GM19372 (cell line): ENCODE results near the gene CSAD.

ENCODE experiments used
- ATAC-seq: cut with Tn5 transposase; IDR thresholded peaks from one replicate; pipeline ENCODE4 v1.9.1; 2021; ENCODE audit warnings: mild to moderate bottlenecking, low read depth, moderate library complexity; ENCODE audit not compliant: unreplicated experiment

Gene CSAD

DNA sequence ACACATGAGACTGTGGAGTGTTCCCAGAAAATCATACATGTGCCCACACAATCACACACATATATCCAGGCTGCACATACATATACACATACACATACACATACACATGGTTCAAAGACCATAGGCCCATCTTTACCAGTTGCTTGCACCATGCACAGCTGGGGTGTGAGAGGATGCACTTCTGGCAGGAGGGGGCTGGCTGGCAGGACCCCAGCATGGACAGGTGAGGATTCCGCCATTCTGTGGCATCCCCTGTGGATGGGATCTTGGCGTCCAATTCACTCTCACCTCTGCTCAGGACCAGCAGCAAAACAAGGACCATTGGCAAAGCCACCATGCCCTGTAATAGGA, 19.4 kb upstream of the CSAD start:
- peak; percentile 23 for ATAC-seq

DNA sequence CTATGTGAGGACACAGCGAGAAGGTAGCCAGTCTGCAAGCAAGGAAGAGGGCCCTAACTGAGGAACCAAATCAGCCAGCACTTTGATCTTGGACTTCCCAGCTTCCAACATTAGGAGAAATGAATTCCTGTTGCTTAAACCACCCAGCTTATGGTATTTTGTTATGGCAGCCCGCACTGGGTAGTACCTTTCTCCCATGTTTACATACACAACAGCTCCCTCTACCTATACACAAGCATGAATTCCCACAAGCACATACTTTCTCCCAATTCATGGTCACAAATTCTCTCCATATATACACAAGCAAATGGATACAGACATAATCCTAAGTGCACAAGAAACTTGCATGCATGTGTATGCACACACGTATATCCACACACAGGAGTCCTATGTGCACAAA, 19.0 kb upstream of the CSAD start:
- no peak for ATAC-seq

GRCh38 chr12:53198486-53199110, 17.9 kb upstream of the CSAD start:
- ATAC-seq: no peak

- ATAC-seq: no peak
Observed at GRCh38 chr12:53197011-53197640, 16.4 kb upstream of the CSAD start.

DNA sequence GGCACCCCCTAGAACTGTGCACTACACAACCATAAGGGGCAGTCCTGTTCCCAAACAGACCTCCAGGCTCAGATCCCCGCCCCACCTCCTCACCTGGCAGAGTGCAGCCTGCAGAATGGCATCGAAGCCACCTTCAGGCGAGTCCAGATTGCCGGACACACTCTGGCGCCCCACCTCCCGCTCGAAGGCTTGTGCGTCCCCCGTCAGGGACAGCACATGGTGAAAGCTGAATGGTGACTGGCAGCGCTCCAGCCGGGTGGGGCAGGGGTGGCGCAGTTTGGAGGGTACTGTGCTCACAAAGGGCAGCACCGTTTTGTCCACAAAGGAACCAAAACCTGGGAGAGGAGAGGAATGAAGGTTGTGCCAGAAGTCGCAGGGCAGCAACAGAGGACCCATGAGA, 15.8 kb upstream of the CSAD start:
- ATAC-seq: no peak

- ATAC-seq: no peak
Observed at GRCh38 chr12:53195516-53196420, 15.0 kb upstream of the CSAD start.

DNA sequence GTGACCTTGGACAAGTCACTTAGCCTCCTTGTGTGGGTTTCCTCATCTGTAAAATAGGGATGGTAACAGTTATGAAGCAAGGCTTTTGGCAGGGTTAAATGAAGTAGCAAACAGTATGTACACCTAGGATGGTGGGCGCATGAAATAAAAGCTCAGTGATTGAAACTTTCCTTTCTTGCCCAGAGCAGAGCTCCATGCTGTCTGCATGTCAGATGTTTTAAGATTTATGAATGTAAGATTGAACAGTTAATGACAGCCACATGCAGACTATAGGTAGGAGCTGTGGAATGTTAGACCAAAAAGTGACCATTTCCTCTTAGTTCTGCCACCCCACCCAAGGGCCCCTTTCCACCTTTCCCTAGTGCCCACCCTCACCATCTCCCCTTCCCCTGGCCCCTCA, 14.2 kb upstream of the CSAD start:
- ATAC-seq: no peak

GRCh38 chr12:53193985-53194716, 13.4 kb upstream of the CSAD start:
- ATAC-seq: no peak

DNA sequence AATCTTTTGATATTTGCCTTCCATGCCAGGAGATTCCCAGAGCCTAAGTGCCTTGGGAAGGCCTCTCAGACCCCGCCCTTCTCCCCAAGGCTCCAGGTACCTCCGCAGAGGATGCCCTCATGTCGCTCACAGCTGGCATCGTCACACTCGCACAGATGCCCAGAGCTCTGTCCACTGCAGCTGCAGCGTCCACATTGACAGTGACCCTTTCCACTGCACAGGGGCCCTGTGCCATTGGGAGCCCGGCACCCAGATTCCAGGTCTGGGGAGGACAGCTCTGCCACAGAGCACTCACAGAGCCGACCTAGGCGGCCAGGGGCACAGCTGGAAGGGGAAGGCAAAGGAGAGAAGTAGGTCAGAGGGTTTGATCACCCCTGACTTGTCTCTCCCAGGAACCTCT, 12.3 kb upstream of the CSAD start:
- ATAC-seq: no peak

- ATAC-seq: no peak
Observed at GRCh38 chr12:53192531-53193021, 11.9 kb upstream of the CSAD start.

DNA sequence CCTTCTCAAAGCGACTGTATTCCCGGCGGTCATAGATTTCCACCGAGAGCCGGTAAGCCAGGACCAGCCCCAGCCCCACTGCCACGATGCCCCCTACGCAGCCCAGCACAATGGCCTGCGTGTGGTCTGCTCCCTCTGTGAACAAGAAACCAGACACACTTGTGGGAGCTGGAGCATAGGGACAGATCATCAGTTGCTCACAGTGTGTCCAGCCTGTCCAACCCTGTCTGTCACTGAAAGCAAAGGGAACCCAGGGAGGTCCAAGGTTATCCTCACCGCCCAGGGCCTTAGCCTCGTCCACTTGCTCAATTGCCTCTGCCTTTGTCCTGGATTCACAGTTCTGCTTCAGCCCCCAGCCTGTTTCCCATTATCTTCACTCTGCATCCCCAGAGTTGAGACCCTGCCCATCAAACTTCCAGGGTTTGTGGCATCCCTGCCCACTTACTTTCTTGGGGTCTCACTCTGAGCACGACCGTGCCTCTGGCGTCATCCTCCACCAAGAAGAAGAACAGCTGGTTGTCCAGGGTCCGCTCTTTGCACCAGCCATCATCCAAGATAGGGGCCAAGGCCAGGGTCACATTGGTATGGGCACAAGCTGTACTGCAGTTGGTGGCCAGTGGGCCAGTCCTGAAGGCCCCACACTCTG, 11.3 kb upstream of the CSAD start:
- no peak for ATAC-seq

- ATAC-seq: no peak
Observed at GRCh38 chr12:53191096-53191884, 10.6 kb upstream of the CSAD start.

DNA sequence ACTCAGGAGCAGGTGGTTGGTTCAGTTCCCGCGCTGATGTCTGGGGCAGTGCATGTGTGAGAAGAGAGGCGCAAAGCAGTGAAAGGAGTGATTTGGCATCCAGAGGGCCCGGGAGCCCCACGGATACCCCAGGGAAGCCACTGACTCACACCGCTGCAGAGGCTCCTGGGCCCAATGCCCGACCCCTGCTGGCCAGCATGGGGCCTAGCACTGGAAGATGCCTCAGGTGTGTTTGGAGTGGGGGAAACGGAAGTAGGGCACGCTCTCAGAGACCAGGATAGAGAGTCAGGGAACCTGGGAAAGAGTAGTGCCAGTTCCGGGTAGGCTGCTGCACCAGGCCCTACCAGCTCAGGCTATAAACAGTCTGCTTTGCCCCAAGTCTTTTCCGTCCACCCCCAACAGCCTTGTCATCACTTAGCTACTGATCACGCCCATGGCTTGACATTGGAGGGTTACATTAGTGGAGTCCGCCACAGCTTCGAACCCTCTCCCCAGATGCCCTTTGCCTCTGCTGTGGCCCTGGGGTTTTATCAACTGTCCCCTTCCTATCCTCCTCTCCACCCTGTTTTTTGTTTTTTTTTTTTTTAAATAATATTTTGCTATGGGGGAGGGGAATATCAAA, 9.5 kb upstream of the CSAD start:
- no peak for ATAC-seq

DNA sequence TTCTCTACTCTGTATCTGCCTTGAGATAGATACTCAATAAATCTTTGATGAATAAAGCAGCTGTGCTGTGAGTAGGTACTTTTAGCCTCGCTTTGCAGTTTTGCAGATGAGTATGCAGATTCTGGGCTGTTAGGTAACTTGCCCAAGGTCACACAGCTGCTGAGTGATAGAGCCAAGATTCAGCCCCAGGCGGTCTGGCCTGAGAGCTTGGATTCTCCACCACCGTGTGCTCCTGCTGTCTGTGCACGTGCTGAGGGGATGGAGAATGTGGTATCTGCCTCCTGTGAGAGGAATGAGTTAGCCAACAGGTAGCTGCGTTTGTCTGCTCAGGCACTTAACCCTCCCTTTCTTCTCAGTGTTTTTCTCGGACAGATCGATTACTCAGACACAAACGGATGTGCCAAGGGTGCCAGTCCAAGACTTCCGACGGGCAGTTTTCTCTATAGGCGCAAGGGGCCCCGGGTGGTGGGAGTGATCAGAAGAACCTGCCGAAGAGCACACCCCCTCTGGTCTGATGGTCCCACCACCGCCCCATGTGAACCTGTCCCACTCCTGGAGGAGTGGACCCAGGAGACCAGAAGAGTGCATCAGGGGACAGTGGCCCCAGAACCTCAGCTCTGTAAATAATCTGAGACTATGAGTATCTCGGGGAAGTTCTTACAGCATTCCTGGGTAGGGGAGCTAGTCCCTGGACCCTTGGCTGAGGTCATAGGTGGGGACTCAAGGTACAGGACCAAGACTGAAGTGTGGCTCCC, 6.6 kb upstream of the CSAD start:
- ATAC-seq: no peak

DNA sequence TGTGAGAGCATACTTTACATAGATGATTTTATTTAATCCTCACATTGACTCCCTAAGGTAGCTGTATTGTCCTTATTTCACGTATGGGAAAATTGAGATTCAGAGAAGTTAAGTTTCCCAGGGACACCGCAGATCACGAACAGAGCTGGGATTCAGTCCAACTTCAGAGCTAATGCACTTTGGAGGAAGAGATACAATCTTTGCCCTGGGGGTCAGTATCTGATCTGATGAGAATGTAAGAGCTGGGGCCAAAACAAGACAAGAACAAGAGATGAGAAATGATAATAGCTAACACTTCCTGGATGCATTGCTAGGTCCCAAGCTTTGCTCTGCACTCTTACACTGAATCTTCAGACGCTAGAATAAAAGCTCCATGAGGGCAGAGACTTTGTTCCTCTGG, 6.0 kb upstream of the CSAD start:
- no peak for ATAC-seq

- ATAC-seq: no peak
Observed at GRCh38 chr12:53185582-53186153, 4.9 kb upstream of the CSAD start.

DNA sequence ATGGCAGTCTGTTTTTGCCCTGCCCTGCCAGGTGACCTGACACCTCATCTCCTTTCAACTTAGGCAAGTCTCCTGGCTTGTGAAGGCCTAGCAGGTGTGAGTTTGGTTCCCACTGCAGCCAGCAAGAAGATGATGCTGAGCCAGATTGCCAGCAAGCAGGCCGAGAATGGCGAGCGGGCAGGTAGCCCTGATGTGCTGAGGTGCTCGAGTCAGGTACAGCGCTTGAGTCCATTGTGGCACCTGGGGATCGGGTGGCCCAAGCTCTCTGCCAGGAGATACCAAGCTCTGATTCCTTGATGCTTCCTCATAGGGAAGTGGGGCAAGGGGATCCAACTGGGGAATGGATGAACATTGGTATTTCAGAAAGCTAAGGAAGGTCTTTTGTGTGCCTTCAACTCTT, 4.1 kb upstream of the CSAD start:
- ATAC-seq: no peak

DNA sequence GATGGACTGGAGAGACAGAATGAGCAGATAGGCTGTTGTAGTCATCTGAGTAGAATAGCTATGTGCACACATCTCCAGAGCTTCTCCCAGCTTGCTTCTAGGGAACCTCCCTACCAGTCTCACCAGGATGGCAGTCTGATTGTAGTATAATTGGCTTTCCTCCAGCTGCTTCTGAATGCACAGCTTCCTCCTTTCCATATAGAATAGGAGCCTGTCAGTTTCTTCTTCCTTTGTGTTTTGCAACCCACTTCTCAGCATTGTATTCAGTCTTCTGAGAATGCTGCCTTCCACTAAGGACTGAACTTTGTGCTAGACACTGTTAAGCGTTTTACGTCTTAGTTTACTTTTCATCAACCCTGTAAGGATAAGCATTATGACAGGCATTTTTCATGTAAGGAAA, 2.2 kb upstream of the CSAD start:
- ATAC-seq: no peak
